ENCODE measurements around the gene ARAP1.

The ARAP1 gene

DNA sequence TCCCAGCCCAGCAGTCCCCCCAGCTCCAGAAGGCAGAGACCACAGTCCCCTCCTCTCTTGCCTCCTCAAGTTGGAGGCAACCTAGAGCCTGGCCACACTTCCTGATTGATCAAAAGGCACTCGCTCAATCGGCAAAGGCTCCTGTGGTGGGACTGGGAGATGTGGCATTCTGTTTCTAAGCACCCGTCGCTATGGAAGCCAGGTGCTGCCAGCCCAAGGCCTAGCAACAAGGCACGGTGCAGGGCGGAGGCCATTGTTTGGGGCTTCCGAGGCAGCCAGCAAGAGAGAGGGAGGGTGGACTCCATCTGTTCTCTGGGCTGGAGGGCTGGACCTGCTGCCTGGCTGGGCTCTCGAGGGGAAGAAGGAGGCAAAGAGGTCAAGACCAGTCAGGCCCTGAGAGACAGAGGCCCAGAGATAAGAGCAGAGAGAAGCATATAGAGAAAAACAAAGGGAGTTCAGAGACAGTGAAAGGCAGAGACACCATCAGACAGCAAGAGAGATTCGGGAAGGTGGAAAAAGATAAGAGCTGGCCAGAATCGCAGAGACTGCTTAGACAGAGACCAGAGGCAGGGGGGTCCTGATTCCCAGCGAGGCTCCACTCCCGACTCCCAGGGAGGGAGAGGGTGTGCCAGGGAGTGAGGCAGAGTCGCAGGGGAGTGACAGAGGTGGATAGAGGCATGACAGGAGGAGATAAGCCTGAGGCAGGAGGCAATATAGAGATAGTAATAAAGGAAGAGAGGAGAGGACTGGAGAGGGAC, 99.2 kb downstream of the ARAP1 start:
- no peak for DNase-seq

DNA sequence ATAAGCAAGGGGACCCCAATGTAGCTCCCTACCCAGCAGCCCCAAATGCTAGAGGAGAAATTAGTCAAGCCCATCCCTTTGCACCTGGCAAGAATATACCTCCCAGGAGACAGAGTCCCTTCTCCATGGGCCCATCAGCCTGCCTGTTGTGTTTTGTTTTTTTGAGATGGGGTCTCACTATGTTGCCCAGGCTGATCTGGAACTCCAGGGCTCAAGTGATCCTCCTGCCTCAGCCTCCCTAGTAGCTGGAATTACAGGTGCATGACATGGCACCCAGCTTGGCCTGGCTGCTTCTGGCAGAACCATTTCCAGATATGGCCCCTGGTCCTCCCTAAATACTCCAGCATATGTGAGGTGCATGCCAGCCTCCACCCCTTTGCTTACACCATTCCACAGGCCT, 100.1 kb downstream of the ARAP1 start:
- no peak for DNase-seq

DNA sequence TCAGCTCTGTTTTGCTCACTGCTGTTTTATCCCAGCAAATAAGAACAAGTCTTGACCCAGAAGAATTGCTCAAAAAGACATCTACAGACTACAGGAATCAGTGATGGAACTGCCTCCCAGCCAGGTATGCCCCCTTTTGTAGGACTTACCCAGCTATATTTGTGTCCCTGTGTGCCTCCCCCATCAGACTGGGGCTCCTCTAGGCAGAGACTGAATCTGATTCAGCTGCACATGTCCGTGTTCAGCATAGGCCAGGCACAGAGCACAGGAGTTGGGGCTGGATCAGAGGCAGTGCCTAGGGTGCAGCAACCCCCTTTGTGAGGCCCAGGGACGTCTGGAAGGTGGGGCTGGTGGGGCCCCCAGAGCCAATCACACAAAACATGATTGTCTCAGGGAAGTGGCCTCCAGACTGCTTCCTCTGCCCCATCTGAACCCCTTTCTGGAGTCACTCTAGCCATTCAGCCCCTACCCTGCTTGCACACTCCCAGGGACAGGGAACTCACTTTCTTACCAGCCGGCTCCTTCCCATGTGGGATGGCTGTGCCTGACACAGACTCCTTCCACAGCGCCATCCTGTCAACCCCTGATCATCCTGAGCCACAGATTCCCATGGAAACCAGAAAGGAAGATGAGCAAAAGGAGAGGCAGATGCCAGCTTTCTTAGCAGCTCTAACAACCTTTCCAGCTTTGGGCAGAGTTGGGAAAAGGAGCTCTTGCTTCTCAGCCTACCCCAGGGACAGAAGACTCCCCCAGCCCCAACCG, 102.8 kb downstream of the ARAP1 start:
- DNase-seq, result no peak

DNA sequence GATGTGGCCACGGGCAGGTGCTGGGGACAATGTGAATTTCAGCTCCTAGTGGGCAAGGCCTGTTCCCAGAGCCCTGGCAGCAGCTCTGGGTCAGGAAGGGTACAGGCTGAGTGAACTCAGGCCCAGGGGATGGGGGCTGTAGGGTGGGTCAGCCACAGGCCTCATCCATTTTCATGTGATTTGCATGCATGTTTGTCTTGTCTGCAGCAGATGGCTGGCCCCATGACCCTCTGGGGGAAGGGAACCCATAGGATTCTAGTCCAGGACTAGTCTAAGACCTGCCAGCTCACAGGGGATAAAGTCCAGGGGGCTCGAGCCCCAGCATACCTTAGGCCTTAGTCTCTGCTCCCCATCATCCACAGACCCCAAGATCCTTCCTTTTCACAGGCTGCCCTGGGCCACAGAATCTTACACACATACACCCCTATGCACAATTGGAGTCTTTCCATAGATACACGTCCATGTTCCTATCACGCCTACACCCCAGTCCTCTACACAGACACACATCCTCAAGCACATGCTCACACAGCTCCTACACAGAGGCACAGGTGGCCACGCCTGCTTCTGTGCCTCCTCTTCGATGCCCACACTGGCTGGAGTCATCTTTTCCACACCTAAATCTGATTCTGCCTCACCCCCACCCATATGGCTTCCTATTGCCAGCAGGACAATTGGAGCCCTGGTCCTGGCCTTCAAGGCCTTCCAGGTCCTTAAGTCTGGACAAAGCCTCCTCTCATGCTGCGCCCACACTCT, 103.6 kb downstream of the ARAP1 start:
- no peak for DNase-seq

DNA sequence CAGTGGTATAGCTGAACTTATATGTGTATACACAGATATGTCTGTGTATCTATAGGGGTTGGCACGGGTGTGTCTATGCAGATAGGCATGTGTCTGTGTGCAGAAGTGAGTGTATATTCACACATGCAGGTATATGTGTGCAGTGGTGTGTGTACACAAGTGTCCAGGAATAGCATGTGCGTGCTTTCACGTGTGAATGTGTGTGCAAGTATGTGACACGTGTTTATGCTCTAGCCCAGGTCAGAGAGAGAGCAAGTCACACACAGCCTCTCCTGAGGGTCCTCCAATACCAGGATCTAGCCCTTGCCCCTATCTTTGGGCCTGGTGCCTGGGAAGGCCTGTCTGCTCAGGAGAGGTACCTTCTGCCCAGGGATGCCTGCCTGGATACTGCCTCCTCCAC, 104.3 kb downstream of the ARAP1 start:
- no peak for DNase-seq

DNA sequence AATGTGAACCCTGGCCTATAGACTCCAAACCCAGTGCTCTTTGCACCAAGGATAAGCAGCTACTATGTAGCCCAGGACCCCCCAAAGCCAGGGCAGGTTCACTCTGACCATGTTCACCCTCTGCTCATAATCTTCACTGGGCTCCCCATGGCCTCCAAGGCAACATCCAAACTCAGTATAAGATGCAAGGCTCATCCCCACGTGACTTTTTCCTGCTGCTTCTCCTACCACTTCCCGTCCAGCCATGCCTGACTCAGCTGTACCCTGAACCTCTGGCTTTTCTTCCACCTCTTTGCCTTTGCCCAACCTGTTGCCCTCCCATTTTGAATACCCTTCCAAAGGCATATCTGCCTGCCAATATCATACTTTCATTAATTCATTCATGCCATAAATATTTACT, 105.7 kb downstream of the ARAP1 start:
- no peak for DNase-seq

DNA sequence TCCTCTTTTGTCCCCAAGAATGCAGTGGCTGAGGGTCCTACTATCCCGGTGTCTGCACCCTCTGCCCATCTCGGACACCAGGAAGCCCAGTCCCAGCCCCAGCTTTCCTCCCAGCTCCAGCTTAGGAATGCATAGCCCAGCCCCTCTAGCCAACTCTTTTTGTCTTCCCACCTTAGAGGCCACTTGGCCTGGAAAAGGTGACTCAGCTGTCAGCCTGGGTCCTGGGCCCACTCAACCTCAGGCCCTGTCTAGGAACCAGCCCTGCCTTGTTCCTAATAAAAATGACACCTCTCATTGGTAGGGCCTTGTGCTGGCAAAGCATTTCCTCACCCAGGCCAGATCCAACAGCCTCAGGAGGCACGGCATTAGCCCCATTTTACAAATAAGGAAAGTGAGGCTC, 106.2 kb downstream of the ARAP1 start:
- no peak for DNase-seq

DNA sequence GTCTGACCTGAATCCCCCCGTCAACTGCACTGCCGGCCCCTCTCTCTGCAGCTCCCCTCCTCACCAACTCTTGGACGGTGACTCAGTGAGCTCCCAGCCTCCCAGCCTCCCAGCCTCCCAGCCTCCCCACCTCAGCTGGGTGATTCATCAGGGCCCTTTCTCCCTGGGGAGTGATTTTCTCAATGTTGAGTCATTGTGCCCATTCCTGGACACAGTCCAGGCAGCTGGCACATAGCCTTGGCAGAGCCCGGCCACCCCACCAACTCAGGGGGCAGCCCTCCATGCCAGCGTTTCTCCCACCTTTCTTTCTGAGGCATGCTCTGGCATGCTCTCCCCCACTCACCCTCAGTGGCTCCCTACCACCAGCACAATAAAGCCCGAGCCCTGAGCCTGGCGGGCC, 108.7 kb downstream of the ARAP1 start:
- DNase-seq, result no peak

DNA sequence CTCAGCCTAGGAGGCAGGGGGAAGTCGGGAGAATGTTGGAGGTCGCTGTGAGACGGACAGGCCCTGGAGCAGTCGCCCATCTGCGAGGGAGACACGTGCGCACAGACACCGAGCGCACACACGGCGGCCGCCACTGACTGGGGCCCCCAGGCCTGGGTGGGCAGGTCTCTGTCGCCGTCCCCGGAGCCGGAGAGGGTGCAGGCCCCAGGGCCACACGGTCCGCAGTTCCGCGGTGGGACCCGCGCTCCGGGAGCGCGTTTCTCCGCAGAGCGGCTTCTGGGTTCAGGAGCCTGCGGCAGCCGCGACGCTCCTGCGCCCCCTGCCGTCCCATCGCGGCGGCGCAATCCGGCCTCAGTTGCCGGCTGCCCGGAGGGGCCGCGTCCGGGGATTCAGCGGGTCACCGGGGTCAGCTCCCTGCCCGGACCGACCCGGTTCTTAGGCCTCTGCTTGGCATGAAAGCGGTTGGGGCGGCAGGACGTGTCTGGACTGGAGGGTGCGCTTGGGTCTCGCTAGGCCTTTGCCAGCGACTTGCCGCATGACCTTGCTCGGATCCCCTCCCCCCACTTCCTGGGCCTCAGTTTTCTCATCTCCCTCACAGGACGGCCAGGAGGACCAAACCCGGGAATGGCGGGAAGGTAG, 109.2 kb downstream of the ARAP1 start:
- no peak for DNase-seq

DNA sequence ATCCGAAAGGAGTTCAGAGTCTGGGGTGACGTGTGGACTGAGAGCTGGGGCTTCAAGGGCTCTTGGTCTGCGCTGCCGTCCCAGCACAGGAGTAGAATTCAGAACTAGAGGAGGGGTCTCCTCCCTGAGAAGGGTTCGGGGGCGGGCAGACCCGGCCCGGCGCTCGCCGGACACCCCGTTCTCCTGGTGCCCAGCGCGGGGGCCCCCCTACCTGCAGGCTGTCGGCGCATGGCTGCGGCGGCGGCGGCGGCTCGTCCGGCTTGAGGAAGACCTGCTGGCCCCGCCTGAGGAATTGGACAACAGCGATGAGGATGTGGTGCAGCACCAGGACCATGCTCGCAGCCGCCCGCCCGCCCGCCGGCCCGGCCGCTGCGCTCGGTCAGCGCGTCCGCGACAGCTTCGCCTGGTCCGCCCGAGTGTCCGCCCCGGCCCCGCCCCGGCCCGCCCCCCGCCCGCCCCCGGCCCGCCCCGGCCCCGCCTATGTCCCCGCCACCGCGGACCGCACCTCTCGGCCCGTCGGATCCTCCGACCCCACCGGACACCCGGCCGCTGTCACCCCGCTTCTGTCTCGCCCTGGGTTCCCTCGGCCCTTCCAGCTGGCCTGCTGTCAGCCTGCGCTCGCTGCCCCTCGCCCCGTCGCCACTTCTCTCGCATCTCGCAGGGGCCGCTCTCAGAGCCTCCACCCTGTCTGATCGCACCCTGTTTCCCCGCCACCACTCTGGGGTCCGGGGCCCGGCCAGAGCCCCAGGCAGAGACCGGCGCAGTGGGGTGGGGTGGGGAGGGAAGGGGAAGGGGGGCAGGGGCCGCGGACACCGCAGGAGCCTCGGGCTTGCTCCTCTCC, 109.9 kb downstream of the ARAP1 start:
- DNase-seq, result no peak

DNA sequence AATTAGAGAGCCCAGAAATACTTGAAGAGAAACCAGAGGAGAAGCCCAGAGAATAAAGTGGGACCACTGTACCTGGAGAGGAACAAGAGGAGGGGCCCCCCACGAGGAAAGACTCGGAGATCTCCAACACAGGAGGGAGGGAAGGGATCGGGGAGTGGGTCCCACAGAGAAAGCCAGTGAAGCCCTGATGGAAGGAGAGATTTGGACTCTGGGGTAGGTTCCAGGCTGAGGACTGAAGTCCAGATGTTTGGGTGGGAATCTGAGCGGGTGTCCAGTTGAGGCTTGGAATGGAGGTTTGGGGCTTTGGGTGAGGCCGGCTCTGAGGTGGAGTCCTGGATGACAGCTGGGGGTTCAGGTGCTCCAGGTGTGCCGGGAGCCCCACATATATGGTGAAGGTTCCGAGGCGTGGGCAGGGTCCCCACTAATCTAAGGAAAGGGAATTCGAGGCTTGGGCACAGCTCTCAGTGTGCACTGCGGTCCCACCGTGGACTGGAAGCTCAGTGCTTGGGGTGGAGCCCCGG, 110.6 kb downstream of the ARAP1 start:
- no peak for DNase-seq

DNA sequence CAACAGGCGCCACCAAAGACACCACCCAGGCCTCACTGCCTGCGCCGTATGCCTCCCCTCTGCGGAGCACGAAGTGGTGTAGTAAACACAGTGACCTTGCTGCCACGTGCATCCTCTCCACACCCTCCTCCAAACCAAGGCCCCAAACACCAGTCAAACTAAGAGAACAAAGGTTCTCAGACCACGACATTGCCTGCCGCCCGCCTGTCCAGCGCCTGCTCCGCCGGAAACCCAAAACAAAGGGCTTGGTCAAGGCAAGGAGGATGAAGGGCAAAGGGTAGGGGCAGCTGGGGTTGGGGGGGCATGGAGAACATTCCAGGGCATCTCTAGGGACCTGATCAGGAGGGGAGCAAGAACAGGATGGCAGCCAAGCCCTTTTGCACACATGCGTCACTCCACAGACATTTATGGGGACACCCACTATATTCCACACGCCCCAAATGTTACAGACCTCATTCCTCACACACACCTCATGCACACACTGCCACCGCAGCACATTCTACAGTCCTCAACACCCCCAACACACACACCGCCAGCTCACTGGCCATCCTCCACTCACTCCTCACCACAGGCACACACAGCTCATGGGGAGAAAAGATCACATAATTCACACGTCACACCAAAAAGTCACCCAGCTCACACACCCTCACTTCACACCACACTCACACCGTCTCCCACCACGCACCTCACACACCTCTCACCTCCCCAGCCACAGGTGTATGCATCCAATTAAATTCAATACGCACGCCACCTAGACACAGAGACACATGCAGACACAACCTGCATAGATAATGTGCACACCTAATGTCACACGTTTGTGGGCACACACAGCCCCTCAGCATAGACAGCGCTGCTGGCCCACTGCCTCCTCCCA, 112.5 kb downstream of the ARAP1 start:
- no peak for DNase-seq

DNA sequence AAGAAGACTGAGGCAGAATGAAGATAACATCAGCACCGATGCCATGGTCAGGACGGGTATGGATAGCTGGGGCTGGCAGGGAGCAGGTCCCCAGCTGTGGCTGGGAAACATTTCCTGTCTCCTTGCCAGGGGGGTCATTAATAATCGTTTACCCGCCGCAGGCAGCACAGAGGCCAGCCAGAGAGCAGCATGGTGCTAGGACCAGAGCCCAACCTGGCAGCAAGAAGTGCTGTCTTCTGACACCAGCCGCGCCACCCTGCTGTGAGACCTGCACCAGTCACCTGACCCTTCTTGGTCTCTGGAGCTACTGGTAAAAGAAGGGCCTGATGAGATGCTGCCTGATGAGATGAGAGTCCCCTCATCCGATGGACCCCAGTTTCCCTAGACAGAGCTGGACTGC, 114.3 kb downstream of the ARAP1 start:
- DNase-seq, result no peak

DNA sequence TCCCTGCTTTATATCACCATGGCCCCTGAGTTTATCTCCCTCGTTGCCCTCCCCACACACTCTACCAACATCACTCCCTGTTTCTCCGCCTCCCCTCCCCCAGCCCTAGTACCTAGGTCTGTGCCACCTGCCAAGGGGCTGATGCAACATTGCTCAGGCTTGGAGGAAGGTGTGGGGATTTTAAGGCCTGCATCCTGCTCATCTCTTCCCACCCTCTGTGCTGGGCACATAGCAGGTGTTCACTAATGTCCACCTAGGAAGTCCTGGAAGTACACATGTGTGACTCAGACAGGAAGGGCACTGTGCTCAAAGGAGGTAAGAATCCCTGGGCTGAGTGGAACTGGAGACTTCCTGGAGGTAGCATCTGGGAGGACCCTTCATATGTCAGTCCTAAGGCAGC, 115.0 kb downstream of the ARAP1 start:
- DNase-seq, result no peak

DNA sequence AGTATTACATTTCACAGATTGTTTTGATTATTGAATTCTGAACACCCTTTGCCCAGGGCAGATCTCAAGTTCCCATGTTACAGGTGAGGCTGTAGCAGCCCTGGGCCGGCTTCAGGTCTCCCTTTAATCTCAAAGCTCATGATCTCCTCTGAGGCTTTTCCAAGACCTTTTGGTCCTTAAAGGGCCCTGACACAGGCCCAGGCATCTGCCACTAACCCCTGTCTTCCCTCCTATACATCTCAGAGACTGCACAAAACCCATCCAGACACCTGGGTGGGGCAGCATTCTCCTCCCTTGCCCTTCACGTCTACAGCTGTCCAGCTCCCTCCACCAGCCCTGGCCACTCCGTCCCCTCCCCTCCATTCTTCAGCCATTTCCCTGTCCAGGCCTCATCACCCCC, 115.8 kb downstream of the ARAP1 start:
- DNase-seq, result no peak

DNA sequence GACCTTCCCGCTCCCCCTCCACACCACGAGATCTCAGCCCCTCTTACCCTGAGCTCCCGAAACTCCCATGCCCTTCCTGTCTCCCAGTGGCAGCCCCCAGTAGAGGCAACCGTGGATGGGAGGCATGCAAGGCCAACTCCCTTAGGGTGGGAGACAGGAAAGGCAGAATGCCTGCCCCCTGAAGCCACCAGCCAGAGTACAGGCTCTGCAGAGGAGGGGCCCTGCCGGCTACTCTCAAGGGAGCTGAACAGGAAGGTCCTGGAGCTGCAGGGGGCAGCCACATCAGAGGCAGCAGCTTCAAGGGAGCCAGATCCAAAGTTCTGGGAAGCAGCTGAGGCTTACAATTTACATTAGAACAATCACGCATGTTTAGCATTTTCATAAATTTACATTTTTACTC, 116.3 kb downstream of the ARAP1 start:
- no peak for DNase-seq

DNA sequence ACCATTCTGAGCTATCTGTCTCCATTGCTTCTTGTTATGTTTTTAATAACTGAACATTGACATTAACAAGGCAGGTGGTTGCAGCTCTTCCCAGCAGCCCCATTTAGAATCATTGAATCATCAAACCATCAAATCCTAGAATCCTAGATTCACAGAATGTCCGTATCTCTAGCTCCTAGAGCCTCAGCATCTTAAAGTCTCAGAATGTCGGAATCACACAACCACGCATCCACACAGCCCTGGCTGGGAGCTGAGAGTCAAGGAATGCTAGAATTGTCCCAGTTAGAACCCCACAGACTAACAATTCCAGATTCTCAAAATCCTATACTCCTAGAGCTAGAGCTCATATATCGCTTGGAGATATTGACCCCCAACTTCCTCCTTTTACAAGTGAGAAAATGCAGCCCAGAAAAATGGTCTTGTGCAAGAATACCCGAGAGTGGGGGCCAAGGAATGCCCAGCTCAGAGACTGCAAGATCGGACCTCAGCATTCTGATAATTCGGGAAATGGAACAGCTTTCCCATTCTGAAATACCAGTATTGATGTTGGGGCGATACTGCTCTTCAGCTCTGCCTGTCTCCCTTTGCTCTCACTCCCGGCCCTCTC, 116.8 kb downstream of the ARAP1 start:
- DNase-seq, result no peak
